SK-MEL-5 (cell line): Measurements from ENCODE around the gene GSAP. TPM values are rescaled to one million over a fixed set of nuclear protein-coding genes. Genes with fewer than 3 reads are reported as not detected.
"Not testable (repeated sequence)": the region's sequence is repeated elsewhere in the genome, so short reads cannot be mapped to it uniquely, and the experiment has no call there.

ENCODE experiments used
- DNase-seq: peaks from one replicate; pipeline ENCODE4 v3.0.0-alpha.2; 2016; ENCODE audit warnings: low read depth, low spot score
- in situ Hi-C: cut with HindIII; loops from 2 replicates; pipeline ENCODE4 v1.10.0; 2016; ENCODE audit warnings: low sequenced_read_pairs, high pct_unique_total_duplicates, low pct_unique_long_range_greater_than_20kb
- polyA plus RNA-seq, 2 experiments: library from polyadenylated mRNA; depleted of rRNA; stranded (reverse); fragments of >200 nt; gene quantifications; 2 replicates each; pipeline ENCODE4 v1.2.3, GENCODE V29; 2015
- total RNA-seq: library from RNA; depleted of rRNA; stranded (reverse); fragments of >200 nt; shearing (Covaris generic); gene quantifications from 2 replicates; pipeline ENCODE4 v1.2.3, GENCODE V29; 2014; rRNA removed

The GSAP gene
- total RNA-seq = 10.6 and 11.1 TPM in 2 replicates
- polyA plus RNA-seq (2015; cell fraction: cytosol; rRNA removed) = 4.1 and 6.7 TPM in 2 replicates
- 25.4 and 39.5 TPM in 2 replicates for polyA plus RNA-seq (2015; cell fraction: nucleus; rRNA removed)

DNA sequence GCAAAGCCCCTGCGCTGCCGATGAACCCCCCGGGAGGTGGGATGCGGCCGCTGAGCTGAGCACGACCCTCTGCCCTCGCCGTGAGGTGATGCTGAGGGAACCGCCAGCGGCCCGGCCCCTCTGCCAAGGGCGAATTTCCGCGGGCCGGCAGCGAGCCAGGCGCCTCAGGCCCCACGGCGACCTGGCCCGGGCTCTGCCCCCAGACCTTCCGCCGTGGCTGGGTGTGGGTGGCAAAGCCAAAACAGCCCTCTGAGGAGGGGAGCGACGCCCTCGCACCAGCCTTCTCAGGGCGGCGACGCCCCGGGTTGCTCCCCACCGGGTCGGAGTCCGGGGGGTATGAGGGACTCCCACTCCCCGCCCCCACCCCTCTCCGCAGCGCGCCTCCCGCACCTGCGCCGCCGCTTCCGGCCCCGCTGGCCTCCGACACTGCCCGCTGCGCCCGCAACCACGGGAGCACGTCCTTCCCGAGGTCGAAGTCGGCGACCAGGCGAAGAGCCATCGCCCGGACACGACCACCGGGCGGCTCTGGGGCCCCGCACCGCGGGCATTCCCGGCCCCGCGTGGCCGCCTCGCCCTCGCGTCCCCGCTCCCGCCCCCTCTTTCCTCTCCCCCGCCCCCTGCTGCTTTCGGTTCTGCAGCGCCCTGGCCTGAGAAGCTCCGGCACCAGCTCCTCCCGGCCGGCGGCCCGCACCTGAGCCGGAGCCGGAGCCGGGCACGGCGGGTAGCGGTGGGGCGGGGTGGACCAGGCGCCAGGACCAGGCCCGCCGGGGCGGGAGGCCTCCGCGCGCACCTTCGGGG, at the start of gene GSAP:
TSS of gene GSAP (minus strand) at position 527 of the 798 bp plus-strand sequence. CDS start at position 499, 28 bp downstream.
- in situ Hi-C loops = no loop called here
- DNase-seq = no peak

GRCh38 chr7:77465256-77465655, 49.1 kb upstream of the GSAP start:
- DNase-seq = no peak
- in situ Hi-C loops = no loop called here

- in situ Hi-C loops = no loop called here
- no peak for DNase-seq
Measured at GRCh38 chr7:77464589-77464988, 48.4 kb upstream of the GSAP start.

GRCh38 chr7:77463632-77464031, 47.5 kb upstream of the GSAP start:
- DNase-seq, in situ Hi-C loops: not testable (repeated sequence)

- in situ Hi-C loops = no loop called here
- DNase-seq = no peak
Measured at GRCh38 chr7:77461842-77462241, 45.7 kb upstream of the GSAP start.

DNA sequence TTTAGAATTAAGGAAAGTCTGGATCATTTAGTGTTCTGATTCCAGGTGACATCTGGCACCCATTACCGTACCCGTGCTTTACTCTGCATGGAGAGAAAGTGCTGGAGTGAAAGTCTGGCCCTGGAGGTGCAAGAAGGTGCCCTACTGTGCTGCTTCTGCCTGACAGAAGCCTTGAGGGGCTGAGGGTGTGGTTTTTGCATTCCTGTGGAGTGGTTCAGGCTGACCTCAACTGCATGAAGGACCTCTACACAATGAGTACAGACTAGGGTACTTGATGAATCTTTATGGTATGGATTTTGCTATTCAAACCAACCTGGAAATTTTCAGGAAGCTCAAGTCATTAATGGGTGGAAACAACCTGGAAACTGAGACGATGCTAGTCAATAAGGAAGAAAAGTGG, 45.1 kb upstream of the GSAP start:
- no peak for DNase-seq
- in situ Hi-C loops = no loop called here

DNA sequence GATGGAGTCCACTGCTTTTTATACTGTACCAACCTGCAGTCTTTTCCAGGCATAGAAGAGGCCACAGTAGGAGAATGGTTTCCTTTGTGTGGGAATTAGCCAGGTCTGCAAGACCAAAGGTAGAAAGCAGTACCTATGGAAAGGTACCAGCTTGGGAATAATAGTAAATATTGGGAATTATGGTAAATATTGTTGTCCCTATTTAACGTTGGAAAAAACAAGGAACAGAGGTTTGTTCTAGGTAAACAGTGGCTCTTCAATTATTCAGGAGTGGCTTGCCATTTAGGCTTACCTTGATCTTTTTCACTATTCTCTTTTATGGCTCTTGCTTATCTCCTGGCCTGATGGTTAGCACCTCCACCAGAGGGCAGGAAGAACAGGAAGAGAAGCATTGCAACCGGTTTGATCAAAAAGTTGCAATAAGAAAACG, 43.9 kb upstream of the GSAP start:
- in situ Hi-C loops = no loop called here
- DNase-seq = peak; percentile 42

GRCh38 chr7:77459311-77459726, 43.2 kb upstream of the GSAP start:
- no peak for DNase-seq
- in situ Hi-C loops = no loop called here

- in situ Hi-C loops = no loop called here
Measured at GRCh38 chr7:77458786-77459185, 42.6 kb upstream of the GSAP start.

GRCh38 chr7:77457779-77458178, 41.6 kb upstream of the GSAP start:
- in situ Hi-C loops = no loop called here
- no peak for DNase-seq

More at GRCh38 chr7:77458786-77459185, 42.6 kb upstream of the GSAP start:
- no peak for DNase-seq

DNA sequence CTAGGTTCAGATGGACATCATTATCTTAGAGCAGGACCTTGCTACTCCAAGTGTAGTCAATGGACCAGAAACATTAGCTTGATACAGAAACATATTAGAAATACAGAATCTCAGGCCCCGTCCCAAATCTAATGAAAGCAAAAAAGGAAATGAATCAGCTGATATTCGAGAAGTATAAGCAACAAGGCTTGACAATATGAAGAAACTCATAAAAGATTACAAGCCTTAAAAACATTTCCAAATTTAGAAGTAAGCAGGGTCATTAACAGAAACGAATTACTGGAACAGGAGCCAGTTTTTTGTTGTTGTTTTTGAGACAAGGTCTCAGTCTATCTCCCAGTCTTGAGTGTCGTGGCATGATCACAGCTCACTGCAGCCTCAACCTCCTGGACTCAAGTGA, 40.5 kb upstream of the GSAP start:
- no peak for DNase-seq
- in situ Hi-C loops = no loop called here

GRCh38 chr7:77455321-77455720, 39.2 kb upstream of the GSAP start:
- no peak for DNase-seq
- in situ Hi-C loops = no loop called here

DNA sequence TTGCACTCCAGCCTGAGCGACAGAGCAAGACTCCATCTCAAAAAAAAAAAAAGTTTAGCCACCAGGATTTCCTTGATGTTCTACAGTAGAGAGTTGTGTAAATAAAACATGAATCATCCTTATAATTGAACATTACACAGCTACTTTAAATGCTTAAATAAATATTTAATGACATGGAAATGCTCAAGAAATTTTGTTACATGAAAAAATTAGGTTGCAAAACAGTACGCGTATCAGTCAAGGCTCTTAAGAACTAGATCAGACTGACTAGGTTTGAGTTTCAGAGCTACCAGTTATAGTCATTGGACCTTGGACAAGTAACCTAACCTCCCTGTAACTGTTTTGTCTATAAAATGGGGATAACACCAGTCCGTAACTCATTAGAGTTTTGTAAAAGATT, 38.7 kb upstream of the GSAP start:
- DNase-seq = no peak
- in situ Hi-C loops = no loop called here

DNA sequence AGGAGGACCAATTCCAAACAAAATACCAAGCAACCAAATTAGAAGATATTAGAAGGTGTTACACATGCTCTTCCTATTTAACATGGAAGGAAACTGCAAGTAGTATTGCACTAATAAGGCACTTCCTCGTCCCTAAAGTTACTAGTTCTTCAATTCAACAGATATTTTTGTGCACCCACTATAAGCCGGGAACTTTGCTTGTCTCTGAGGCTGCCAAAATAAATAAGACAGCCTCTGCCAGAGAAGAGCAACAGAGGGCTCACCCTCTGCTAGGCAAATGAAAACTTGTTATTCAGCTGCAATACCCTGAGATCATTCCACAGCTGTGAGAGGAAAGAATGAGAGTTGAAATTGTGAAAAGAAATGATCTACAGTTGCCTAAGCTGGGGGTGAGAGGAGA, 37.4 kb upstream of the GSAP start:
- in situ Hi-C loops = no loop called here
- no peak for DNase-seq

DNA sequence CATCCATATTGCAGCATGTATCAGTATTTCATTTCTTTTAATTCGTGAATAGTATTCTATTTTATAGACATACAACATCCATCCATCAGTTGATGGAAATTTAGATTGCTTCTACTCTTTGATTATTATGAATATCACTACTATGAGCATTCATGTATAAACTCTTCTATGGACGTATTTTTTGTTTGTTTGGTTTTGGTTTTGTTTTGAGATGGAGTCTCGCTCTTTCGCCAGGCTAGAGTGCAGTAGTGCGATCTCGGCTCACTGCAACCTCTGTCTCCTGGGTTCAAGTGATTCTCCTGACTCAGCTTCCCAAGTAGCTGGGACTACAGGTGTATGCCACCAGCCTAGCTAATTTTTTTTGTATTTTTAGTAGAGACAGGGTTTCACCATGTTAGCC, 35.8 kb upstream of the GSAP start:
- DNase-seq, in situ Hi-C loops: not testable (repeated sequence)

GRCh38 chr7:77450613-77451012, 34.5 kb upstream of the GSAP start:
- peak; percentile 100 for DNase-seq
- in situ Hi-C loops = no loop called here

- in situ Hi-C loops = no loop called here
- no peak for DNase-seq
Measured at GRCh38 chr7:77450054-77450453, 33.9 kb upstream of the GSAP start.

- DNase-seq = no peak
- in situ Hi-C loops = no loop called here
Measured at GRCh38 chr7:77447616-77448015, 31.5 kb upstream of the GSAP start.

GRCh38 chr7:77444123-77444522, 28.0 kb upstream of the GSAP start:
- in situ Hi-C loops = no loop called here
- no peak for DNase-seq
